Nasal cavity respiratory epithelium epithelial cell of viscerocranial mucosa (primary cell): ENCODE measurements around the gene MAGT1. TPM values are rescaled to one million over a fixed set of nuclear protein-coding genes. Genes with fewer than 3 reads are reported as not detected.

ENCODE experiments used
- total RNA-seq: library from RNA; depleted of rRNA; stranded (reverse); fragments of >200 nt; gene quantifications from 2 replicates; pipeline ENCODE4 v1.2.3, GENCODE V29; 2014

MAGT1 gene
- 102 and 121 TPM in 2 replicates for total RNA-seq

GRCh38 chrX:77894921-77895886 lies at the start of gene MAGT1:
Gene MAGT1 (minus strand): TSS chrX:77895435. CDS start chrX:77895410, 25 bp downstream.

GRCh38 chrX:77910108-77910840 lies 15.0 kb upstream of the MAGT1 start, which contains the start of gene ATP7A:
Gene ATP7A (plus strand): TSS chrX:77910693. CDS start chrX:77971642, 60,949 bp downstream.

GRCh38 chrX:77899081-77899828 lies 4.0 kb upstream of the MAGT1 start, which contains the start of gene COX7B:
Gene COX7B (plus strand): TSS chrX:77899468. CDS start chrX:77899554, 86 bp downstream.

GRCh38 chrX:77785486-77786364 lies 109.5 kb downstream of the MAGT1 start, which contains the start of gene ATRX:
Gene ATRX (minus strand): TSS chrX:77786216. CDS start chrX:77786001, 215 bp downstream.

Other genes starting within 250 kb of the MAGT1 start
- 47.8 and 77.1 TPM in 2 replicates for gene ATRX, start 109.2 kb downstream of the MAGT1 start, total RNA-seq
- gene COX7B, start 4.0 kb upstream of the MAGT1 start, total RNA-seq, result 176 and 261 TPM in 2 replicates
- 4.8 and 10.5 TPM in 2 replicates for gene ATP7A, start 15.3 kb upstream of the MAGT1 start, total RNA-seq
- gene PGAM4, start 74.2 kb upstream of the MAGT1 start, total RNA-seq, result not detected in 2 replicates
- gene PGK1, start 208.8 kb upstream of the MAGT1 start, total RNA-seq, result 160 and 470 TPM in 2 replicates
- gene TAF9B, start 244.2 kb upstream of the MAGT1 start, total RNA-seq, result 4.4 and 5.3 TPM in 2 replicates